ENCODE measurements around the gene ZNF627.
"Not testable (repeated sequence)": the region's sequence is repeated elsewhere in the genome, so short reads cannot be mapped to it uniquely, and the experiment has no call there.

ZNF627 gene

DNA sequence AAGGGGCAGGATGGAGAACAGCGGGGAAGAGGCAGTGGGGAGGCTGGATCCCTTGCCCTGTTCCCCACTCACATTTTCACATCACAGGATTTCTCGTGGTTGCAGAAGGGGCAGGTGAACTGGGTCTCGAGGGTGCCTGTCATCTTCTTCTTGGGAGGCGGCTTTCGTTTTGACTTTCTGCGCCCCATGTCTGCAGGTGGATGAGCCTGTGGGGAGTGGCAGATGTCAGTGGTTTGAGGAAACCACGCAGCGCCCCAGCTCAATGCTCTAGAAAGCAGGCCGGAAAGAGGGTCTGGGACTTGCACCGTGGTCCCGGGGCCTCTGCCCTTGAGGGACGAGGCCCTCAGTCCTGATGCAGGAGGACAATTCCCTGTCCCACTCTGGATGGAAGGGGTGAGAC lies 43.1 kb upstream of the ZNF627 start:
- TF ChIP-seq CTCF (IDR thresholded peaks at IDR 0.05; ENCODE audit: control insufficient read depth, extremely low read depth, insufficient read depth) = no peak
- no peak for DNase-seq (ENCODE audit: low read depth)
- H3K4me3 ChIP-seq (ENCODE audit: low read depth, low read length) = no peak overlapping the region

DNA sequence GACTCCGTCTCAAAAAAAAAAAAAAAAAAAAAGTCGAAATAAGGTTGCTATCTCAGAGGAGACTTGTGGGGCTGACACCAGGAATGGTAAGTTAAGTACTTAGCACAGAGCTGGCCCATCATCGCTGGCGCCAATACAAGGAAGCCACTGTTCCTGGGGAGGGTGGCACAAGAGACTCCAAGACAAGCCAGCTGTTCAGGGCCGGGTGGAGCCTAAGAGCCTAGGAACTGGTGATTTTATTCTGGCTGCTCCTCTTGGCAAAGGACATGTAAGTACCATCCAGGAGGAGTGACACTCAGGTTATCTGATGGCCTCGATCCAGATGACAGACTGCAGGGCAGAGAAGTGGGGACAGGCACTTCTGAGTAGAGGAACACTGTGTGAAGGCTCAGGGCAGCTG lies 42.0 kb upstream of the ZNF627 start:
- peak; percentile 28 for DNase-seq (ENCODE audit: low read depth)
- no peak overlapping the region for H3K4me3 ChIP-seq (ENCODE audit: low read depth, low read length)
- no peak for TF ChIP-seq CTCF (IDR thresholded peaks at IDR 0.05; ENCODE audit: control insufficient read depth, extremely low read depth, insufficient read depth)

DNA sequence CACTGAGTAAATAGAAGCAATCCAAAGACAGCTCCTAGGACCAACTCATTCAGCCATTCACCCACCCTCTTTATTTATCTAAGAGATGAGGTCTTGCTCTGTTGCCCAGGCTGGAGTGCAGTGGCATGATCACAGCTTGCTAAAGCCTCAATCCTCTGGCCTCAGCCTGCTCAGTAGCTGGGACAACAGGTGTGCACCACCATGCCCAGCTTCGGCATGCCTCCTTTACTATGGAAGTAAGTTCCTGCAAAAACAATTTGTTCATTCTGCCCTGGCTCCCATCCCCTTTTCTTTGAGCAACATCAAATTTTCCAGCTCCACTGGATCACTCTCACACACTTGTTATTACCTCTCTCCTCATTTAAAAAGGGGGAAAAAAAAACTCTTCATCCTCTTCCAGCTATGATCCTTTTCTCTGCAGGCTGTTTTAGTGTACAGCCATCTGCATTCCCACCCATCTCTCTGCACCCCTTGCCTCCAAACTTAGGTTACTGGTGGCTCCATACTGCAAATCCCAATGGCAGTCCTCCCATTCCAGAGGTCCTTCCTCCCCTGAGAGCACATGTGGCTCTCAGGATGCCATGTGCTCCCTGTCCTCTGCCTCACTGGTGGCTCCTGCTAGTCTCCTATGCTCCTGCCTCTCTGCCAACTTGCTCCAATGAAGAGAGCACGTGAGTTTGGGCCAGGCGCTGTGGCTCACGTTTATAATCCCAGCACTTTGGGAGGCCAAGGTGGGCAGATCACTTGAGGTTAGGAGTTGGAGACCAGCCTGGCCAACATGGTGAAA lies 40.5 kb upstream of the ZNF627 start:
- no peak for TF ChIP-seq CTCF (IDR thresholded peaks at IDR 0.05; ENCODE audit: control insufficient read depth, extremely low read depth, insufficient read depth)
- H3K4me3 ChIP-seq (ENCODE audit: low read depth, low read length) = no peak overlapping the region
- DNase-seq (ENCODE audit: low read depth) = no peak

GRCh38 chr19:11558881-11559828 lies 38.1 kb upstream of the ZNF627 start, which contains the start of gene ELOF1:
Gene ELOF1, minus strand, starts transcription at chr19:11559230. Its CDS starts 4,883 bp downstream, at chr19:11554347.
- TF ChIP-seq CTCF (IDR thresholded peaks at IDR 0.05; ENCODE audit: control insufficient read depth, extremely low read depth, insufficient read depth) = no peak; the same call in 1 of the 2 replicates
- H3K4me3 ChIP-seq (ENCODE audit: low read depth, low read length) = peak within 1 kb of the TSS; percentile 100
- peak; percentile 98 for DNase-seq (ENCODE audit: low read depth)

- TF ChIP-seq CTCF (IDR thresholded peaks at IDR 0.05; ENCODE audit: control insufficient read depth, extremely low read depth, insufficient read depth) = peak; percentile 61
- peak overlapping the region; percentile 100 for H3K4me3 ChIP-seq (ENCODE audit: low read depth, low read length)
- DNase-seq (ENCODE audit: low read depth) = peak; percentile 37
Measured at GRCh38 chr19:11560404-11561051, 36.8 kb upstream of the ZNF627 start.

DNA sequence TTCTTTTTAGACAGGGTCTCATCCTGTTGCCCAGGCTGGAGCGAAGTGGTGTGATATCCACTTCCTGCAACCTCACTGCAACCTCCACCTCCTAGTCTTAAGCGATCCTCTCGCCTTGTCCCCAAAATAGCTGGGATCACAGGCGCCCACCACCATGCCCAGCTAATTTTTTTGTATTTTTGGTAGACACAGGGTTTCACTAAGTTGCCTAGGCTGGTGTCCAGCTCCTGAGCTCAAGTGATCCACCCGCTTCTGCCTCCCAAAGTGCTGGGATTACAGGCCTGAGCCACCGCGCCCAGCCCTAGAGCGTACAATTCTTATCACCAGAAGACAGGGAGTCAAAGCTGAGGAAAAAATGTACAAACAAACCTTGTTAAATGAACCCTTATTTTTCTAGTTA lies 33.8 kb upstream of the ZNF627 start:
- DNase-seq (ENCODE audit: low read depth) = no peak
- no peak overlapping the region for H3K4me3 ChIP-seq (ENCODE audit: low read depth, low read length)
- no peak for TF ChIP-seq CTCF (IDR thresholded peaks at IDR 0.05; ENCODE audit: control insufficient read depth, extremely low read depth, insufficient read depth)

GRCh38 chr19:11564082-11564807 lies 33.0 kb upstream of the ZNF627 start:
- not testable (repeated sequence) for DNase-seq (ENCODE audit: low read depth); H3K4me3 ChIP-seq (ENCODE audit: low read depth, low read length)

DNA sequence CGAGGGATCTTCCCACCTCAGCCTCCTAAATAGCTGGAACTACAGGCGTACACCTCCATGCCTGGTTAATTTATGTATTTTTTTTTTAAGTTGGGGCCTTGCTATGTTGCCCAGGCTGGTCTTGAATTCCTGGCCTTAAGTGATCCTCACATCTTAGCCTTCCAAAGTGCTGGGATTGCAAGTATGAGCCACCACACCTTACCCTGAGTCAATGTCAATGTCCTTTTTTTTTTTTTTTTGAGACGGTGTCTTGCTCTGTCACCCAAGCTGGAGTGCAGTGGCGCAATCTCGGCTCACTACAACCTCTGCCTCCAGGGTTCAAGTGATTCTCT lies 31.7 kb upstream of the ZNF627 start:
- not testable (repeated sequence) for DNase-seq (ENCODE audit: low read depth)

More for the DNA sequence above, 31.7 kb upstream of the ZNF627 start:
- not testable (repeated sequence) for H3K4me3 ChIP-seq (ENCODE audit: low read depth, low read length)
